K562 (cell line): ENCODE results near the gene HOXD9. TPM values are rescaled to one million over a fixed set of nuclear protein-coding genes. Genes with fewer than 3 reads are reported as not detected.
A peak's percentile ranks its signal among the peaks of the same experiment; 100 is the strongest.

ENCODE experiments used
- ATAC-seq: fragments of 200-7000 bp; cut with Tn5 transposase; 3 replicates; pipeline ENCODE4 v1.9.1; 2020; ENCODE audit warnings: moderate library complexity
- BruUV-seq: library from RNA; stranded (reverse); fragments of 400-500 nt; replicated peaks from 2 replicates; lab custom pipeline; 2021; lab: Mats Ljungman, UMichigan
- CTCF ChIA-PET: fragments of 300-600 bp; formaldehyde crosslinking; extraction: SDS; loops from one replicate; lab custom pipeline; 2021; ENCODE audit warnings: low intra/inter-chr PET ratio; lab: Yijun Ruan, JAX
- POLR2A ChIA-PET: fragments of 300-600, 350-650 bp; sonication (Branson Sonifier 250); formaldehyde crosslinking; extraction: SDS; loops from one replicate; lab custom pipeline; 2021; ENCODE audit warnings: antibody characterized with exemption, inconsistent platforms; lab: Yijun Ruan, JAX
- DNase-seq, 4 experiments: peaks; one replicate each; pipeline versions ENCODE4 v3.0.0 to v3.0.0-alpha.2; 2011 to 2018; ENCODE audit warnings: low spot score in 3 of 4, mixed read lengths in 3 of 4; ENCODE audit errors: extremely low read depth in 1 of 4
- FAIRE-seq: peaks from 2 replicates; lab custom pipeline; 2011; peaks lifted over from hg19 to GRCh38; lab: Jason Lieb, UNC
- H2AFZ ChIP-seq: 2 replicates; pipeline ENCODE4 v1.6.0; 2011; ENCODE audit warnings: low read depth, low read length, control low read depth, inconsistent platforms
- H3K27ac ChIP-seq: fragments of 200-600 bp; 3 replicates; pipeline ENCODE4 v1.8.0; 2011; ENCODE audit warnings: low read depth, mild to moderate bottlenecking, control low read depth, inconsistent platforms, low read length, moderate library complexity, mixed read lengths; ENCODE audit errors: extremely low read depth
- H3K27me3 ChIP-seq, 2 experiments: fragments of 300-600 bp in 1 of 2; 2 replicates in 1 of 2; 3 replicates in 1 of 2; pipeline versions ENCODE4 v1.6.0 to v1.8.0; 2011; ENCODE audit warnings: inconsistent platforms in 2 of 2, low read length in 2 of 2, mild to moderate bottlenecking in 1 of 2, mixed read lengths in 1 of 2, moderate library complexity in 1 of 2; ENCODE audit not compliant: control insufficient read depth in 2 of 2, insufficient read depth in 2 of 2
- H3K36me3 ChIP-seq: fragments of 300-600 bp; 3 replicates; pipeline ENCODE4 v1.8.0; 2011; ENCODE audit warnings: mild to moderate bottlenecking, low read length, inconsistent platforms; ENCODE audit not compliant: control insufficient read depth, insufficient read depth
- H3K4me1 ChIP-seq, 2 experiments: fragments of 200-600 bp in 1 of 2; replicated peaks in 1 of 2; 2 replicates in 1 of 2; 3 replicates in 1 of 2; pipeline versions ENCODE4 v1.5.1 to v1.8.0; 2011; ENCODE audit warnings: inconsistent platforms in 2 of 2, low read length in 2 of 2, mild to moderate bottlenecking in 1 of 2, mixed read lengths in 1 of 2, moderate library complexity in 1 of 2; ENCODE audit not compliant: control insufficient read depth in 2 of 2, insufficient read depth in 2 of 2
- H3K4me2 ChIP-seq: 2 replicates; pipeline ENCODE4 v1.6.1; 2011; ENCODE audit warnings: low read length, control low read depth, inconsistent platforms, mixed read lengths; ENCODE audit not compliant: insufficient read depth
- H3K4me3 ChIP-seq: fragments of 200-600 bp; sonication (generic), shearing (Covaris generic); 2 replicates; pipeline ENCODE4 v1.5.1; 2016; ENCODE audit warnings: control low read depth, inconsistent platforms
- H3K79me2 ChIP-seq: fragments of 200-600 bp; 3 replicates; pipeline ENCODE4 v1.8.0; 2011; ENCODE audit warnings: low read length, inconsistent platforms; ENCODE audit not compliant: control insufficient read depth, insufficient read depth
- H3K9ac ChIP-seq, 2 experiments: 2 replicates each; pipeline versions ENCODE4 v1.6.0 to v1.6.1; 2011; ENCODE audit warnings: low read depth in 2 of 2, low read length in 2 of 2, control low read depth in 1 of 2, inconsistent platforms in 1 of 2, mild to moderate bottlenecking in 1 of 2, mixed read lengths in 1 of 2; ENCODE audit not compliant: insufficient read depth in 1 of 2
- H3K9me1 ChIP-seq: one replicate; pipeline ENCODE4 v1.6.0; 2011; ENCODE audit warnings: inconsistent platforms, mild to moderate bottlenecking, low read length, moderate library complexity; ENCODE audit not compliant: control insufficient read depth, insufficient read depth
- H3K9me3 ChIP-seq: replicated peaks from 2 replicates; pipeline ENCODE4 v1.5.1; 2011; ENCODE audit warnings: low read depth, low read length, inconsistent platforms; ENCODE audit not compliant: control insufficient read depth, insufficient read depth
- H4K20me1 ChIP-seq: replicated peaks from 2 replicates; pipeline ENCODE4 v1.6.1; 2011; ENCODE audit warnings: low read length, inconsistent platforms, mixed read lengths; ENCODE audit not compliant: control insufficient read depth, insufficient read depth
- CBX2 ChIP-seq: fragments of 200-600 bp; sonication (generic); IDR thresholded peaks from one replicate; pipeline ENCODE4 v1.6.1; 2012; ENCODE audit warnings: mild to moderate bottlenecking, low read length, inconsistent platforms; ENCODE audit not compliant: insufficient read depth, poor library complexity, severe bottlenecking
- CEBPB ChIP-seq: fragments of 450-650 bp; IDR thresholded peaks from 2 replicates; pipeline ENCODE4 v1.6.1; 2016; ENCODE audit warnings: missing genetic modification characterization, missing compliant biosample characterization
- ELK1 ChIP-seq: sonication (generic); formaldehyde crosslinking; IDR thresholded peaks from 2 replicates; pipeline ENCODE4 v1.8.1; 2022; ENCODE audit warnings: missing genetic modification reagents
- HNRNPK ChIP-seq: fragments of 200-400 bp; formaldehyde crosslinking; IDR thresholded peaks from one replicate; pipeline ENCODE4 v1.6.1; 2018; ENCODE audit warnings: mild to moderate bottlenecking, low read depth, low read length; ENCODE audit not compliant: poor library complexity, severe bottlenecking
- RNF2 ChIP-seq: sonication (generic); IDR thresholded peaks from 2 replicates; pipeline ENCODE4 v1.6.1; 2016
- WGBS: fragments of 100-300 bp; shearing (Covaris generic); methylation state at CpG from one replicate; pipeline ENCODE4 v1.1.6; 2016; ENCODE audit warnings: low coverage, mixed read lengths; ENCODE audit not compliant: insufficient coverage; ENCODE audit errors: missing lambda C conversion rate; 5-methylcytosine and 5-hydroxymethylcytosine counted together
- in situ Hi-C: fragments of 300-500 bp; cut with MboI; formaldehyde crosslinking; loops from 4 replicates; pipeline ENCODE4 v1.15.0; 2018; ENCODE audit warnings: inconsistent platforms, mixed read lengths
- intact Hi-C: fragments of 100-400 bp; cut with micrococcal nuclease; formaldehyde crosslinking; loops from 2 replicates; pipeline ENCODE4 v1.14.2; 2022
- polyA plus RNA-seq, 8 experiments: library from polyadenylated mRNA; depleted of rRNA in 4 of 8; stranded (reverse) in 5 of 8; unstranded in 3 of 8; fragments of >200 nt; fragmentation: Nextera tagmentation in 2 of 8; fragmentation: Illumina TruSeq in 1 of 8; extraction: Ambion mirVana in 2 of 8; extraction: Trizol in 1 of 8; gene quantifications; 2 replicates each; pipeline versions ENCODE4 v1.2.1 to v1.2.3, GENCODE V29; 2011 to 2014; ENCODE audit warnings: inconsistent platforms in 1 of 8, missing spikeins in 1 of 8
- total RNA-seq, 7 experiments: library from RNA; depleted of rRNA in 6 of 7; stranded (reverse); fragments of >200 nt in 6 of 7; fragmentation: Illumina TruSeq in 2 of 7; extraction: Trizol in 2 of 7; gene quantifications; 2 replicates each; pipeline versions ENCODE4 v1.2.1 to v1.2.3, GENCODE V29; 2011 to 2021; ENCODE audit warnings: low replicate concordance in 1 of 7

HOXD9 gene
- total and polyA plus RNA-seq, 9 of the 15 experiments (the other 6 are each of a cell fraction or from before 2014, with no cell fraction given), result not detected

GRCh38 chr2:176103194-176103593 is 19.3 kb upstream of the HOXD9 start (continued):
- TF ChIP-seq ELK1 (CRISPR knock-in tag) (no peak), CEBPB (no peak)

DNA sequence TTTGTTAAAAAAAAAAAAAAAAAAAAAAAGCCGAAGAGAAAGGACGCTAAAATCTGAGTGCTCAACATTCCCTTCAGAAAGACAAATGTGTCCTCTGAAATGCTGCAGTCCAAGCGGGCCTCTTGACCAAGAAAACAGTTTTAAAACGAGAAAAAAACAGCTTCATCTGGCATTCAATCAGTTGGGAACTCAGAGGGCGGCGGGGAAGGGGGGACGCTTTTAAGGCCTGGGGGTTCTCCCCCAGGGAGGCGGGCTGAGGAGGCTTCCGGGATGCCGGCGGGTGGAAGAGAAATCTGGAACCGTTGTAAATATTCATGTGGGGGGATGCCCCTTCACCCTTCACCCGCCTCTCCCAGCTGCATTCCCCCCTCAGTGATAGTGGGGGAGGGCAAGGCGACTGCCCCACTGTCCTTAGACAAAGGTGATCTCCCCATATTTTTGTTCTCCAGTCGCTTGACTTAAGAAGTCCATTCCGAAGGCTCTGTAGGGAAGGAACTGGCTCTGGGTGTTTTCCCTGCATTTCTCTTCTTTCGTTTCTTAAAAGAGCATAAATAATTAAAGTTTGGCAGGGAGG is 18.7 kb upstream of the HOXD9 start:
- 4% methylated on average over 16 of the region's 17 CpGs for WGBS
- CTCF ChIA-PET, result no interaction called here
- POLR2A ChIA-PET, result interaction anchor here (0.7 kb wide), 1 partner anchor 415 kb away, joined by 5 read pairs; no protein-coding TSS in a partner anchor
- no peak overlapping the region for H3K4me3 ChIP-seq
- H3K9ac ChIP-seq, result no peak overlapping the region
- no peaks in the 10 kb centered on the region for H3K9me3 ChIP-seq
- no peaks in the 10 kb centered on the region for H3K9me1 ChIP-seq
- FAIRE-seq (no peak), ATAC-seq (no peak), DNase-seq (no peak)
- peaks cover 11% of the 10 kb centered on the region; the same call in 1 of the 2 replicates for H4K20me1 ChIP-seq
- no TSS peak for BruUV-seq
- H3K4me1 ChIP-seq, result peaks cover 0 to 18% of the 10 kb centered on the region in 2 experiments; a peak in 1 of 5 replicates
- H3K4me2 ChIP-seq, result no peak overlapping the region
- H3K36me3 ChIP-seq, result no peaks in the 10 kb centered on the region
- TF ChIP-seq HNRNPK (no peak), CBX2 (peak; percentile 49), RNF2 (0 out of 2 replicates have a peak, but pooled peaks have one; percentile 3)
- intact Hi-C loops (no loop called here), in situ Hi-C loops (no loop called here)
- H3K27me3 ChIP-seq, result peaks cover 52 to 68% of the 10 kb centered on the region in 2 experiments
- no peak overlapping the region for H2AFZ ChIP-seq
- H3K27ac ChIP-seq, result no peak overlapping the region
- H3K79me2 ChIP-seq, result no peaks in the 10 kb centered on the region
